ENCODE results near the gene PACRG. TPM values are rescaled to one million over a fixed set of nuclear protein-coding genes. Genes with fewer than 3 reads are reported as not detected.

PACRG gene
- total RNA-seq, 1 experiment from 2014 or later, result not detected

DNA sequence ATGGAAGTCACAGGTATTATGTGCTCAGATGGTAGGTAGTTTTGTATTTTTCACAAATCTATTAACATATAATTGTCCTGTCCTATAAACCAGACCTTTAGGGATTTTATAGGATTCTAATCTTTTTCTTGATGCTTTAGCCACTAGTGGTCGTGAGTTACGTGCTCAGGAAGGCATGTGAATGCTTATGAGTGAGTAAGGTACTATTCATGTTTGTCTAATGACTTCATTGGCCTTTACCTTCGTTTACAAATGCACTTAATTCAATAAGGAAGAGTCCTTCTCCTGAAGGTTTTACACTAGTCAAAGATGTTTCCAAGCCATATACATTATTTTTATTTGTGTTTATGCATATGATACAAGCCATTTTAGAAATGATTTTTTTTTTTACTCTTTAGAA, 23.0 kb downstream of the PACRG start:
- no peaks in the 10 kb centered on the region for H3K4me1 ChIP-seq
- Mint-ChIP-seq H3K36me3 (ENCODE audit: insufficient read depth, unreplicated experiment) (no peaks in the 10 kb centered on the region), H3K4me3 (ENCODE audit: unreplicated experiment) (no peak overlapping the region), H3K27me3 (ENCODE audit: insufficient read depth, unreplicated experiment) (no peaks in the 10 kb centered on the region), H3K9me3 (ENCODE audit: unreplicated experiment) (no peaks in the 10 kb centered on the region), H3K27ac (ENCODE audit: unreplicated experiment) (no peak overlapping the region), H3K4me1 (ENCODE audit: low read depth, unreplicated experiment) (no peaks in the 10 kb centered on the region)
- no peak overlapping the region for H3K4me3 ChIP-seq (ENCODE audit: low read depth, low read length)
- POLR2A ChIA-PET, result no interaction called here
- TF ChIP-seq, protein P1, sequence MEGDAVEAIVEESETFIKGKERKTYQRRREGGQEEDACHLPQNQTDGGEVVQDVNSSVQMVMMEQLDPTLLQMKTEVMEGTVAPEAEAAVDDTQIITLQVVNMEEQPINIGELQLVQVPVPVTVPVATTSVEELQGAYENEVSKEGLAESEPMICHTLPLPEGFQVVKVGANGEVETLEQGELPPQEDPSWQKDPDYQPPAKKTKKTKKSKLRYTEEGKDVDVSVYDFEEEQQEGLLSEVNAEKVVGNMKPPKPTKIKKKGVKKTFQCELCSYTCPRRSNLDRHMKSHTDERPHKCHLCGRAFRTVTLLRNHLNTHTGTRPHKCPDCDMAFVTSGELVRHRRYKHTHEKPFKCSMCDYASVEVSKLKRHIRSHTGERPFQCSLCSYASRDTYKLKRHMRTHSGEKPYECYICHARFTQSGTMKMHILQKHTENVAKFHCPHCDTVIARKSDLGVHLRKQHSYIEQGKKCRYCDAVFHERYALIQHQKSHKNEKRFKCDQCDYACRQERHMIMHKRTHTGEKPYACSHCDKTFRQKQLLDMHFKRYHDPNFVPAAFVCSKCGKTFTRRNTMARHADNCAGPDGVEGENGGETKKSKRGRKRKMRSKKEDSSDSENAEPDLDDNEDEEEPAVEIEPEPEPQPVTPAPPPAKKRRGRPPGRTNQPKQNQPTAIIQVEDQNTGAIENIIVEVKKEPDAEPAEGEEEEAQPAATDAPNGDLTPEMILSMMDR (IDR thresholded peaks at IDR 0.05; ENCODE audit: insufficient read depth in 1 of 2, low read depth in 1 of 2, low read length in 1 of 2, severe bottlenecking in 1 of 2, unreplicated experiment in 1 of 2), result no peak
- CTCF ChIA-PET, result no interaction called here
- intact Hi-C loops (cut with micrococcal nuclease; ENCODE audit: unreplicated experiment), result no loop called here
- no peaks in the 10 kb centered on the region for H3K9me3 ChIP-seq
- H3K36me3 ChIP-seq (ENCODE audit: control insufficient read depth, insufficient read depth, low read length), result no peaks in the 10 kb centered on the region
- H3K27me3 ChIP-seq (replicated peaks; ENCODE audit: control insufficient read depth, insufficient read depth, low read length), result no peaks in the 10 kb centered on the region
- DNase-seq, result no peak
- no TSS peak for BruUV-seq (replicated peaks)

DNA sequence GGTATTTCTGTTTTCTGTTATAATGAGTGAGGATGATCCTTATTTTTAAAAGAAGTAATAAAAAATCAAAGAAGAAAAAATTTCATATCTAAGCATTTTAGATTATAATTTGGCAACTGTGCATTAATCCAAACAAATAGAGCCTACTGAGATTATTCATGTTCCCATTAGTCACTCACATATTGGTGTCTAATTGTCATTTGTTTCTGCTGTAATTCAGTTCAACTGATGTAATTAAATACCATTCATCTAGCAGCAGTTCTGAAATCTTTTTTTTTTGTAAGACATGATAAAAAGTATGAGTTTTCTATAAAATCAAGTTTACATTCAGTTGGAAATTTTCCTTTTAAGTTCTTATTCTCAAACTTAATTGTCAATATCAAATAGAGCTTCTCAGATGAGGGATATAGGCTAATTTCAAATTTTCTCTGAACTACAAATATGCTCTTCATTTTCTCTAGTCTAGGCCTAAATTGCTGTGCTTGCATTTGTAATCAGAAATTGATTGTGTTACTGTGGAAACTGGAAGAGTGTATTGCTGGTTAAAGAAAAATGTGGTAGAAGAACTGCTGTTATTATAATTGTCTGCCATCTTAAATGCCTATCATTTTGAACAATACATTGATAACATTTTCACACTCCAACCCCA, 23.6 kb downstream of the PACRG start:
- ChIA-PET CTCF (no interaction called here), POLR2A (no interaction called here)
- no peaks in the 10 kb centered on the region for H3K36me3 Mint-ChIP-seq (ENCODE audit: insufficient read depth, unreplicated experiment)

DNA sequence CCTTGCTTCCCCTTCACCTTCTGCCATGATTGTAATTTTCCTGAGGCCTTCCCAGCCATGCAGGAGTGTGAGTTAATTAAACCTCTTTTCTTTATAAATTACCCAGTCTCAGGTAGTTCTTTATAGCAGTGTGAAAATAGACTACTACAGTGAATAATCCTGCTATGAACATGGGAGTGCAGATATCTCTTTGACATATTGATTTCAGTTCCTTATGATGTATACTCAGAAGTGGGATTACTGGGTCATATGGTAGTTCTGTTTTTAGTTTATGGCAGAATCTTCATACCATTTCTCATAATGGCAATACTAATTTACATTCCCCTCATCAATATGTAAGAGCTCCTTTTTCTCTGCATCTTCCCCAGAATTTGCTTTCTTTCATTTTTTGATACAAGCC, 26.0 kb downstream of the PACRG start:
- POLR2A ChIA-PET, result no interaction called here
- BruUV-seq (replicated peaks), result no TSS peak
- intact Hi-C loops (cut with micrococcal nuclease; ENCODE audit: unreplicated experiment), result no loop called here

More for the DNA sequence above, 23.6 kb downstream of the PACRG start:
- Mint-ChIP-seq H3K9me3 (ENCODE audit: unreplicated experiment) (no peaks in the 10 kb centered on the region), H3K4me1 (ENCODE audit: low read depth, unreplicated experiment) (no peaks in the 10 kb centered on the region), H3K27me3 (ENCODE audit: insufficient read depth, unreplicated experiment) (no peaks in the 10 kb centered on the region), H3K4me3 (ENCODE audit: unreplicated experiment) (no peak overlapping the region), H3K27ac (ENCODE audit: unreplicated experiment) (no peak overlapping the region)
- H3K9me3 ChIP-seq, result no peaks in the 10 kb centered on the region
- no peak overlapping the region for H3K4me3 ChIP-seq (ENCODE audit: low read depth, low read length)
- no peak for DNase-seq
- intact Hi-C loops (cut with micrococcal nuclease; ENCODE audit: unreplicated experiment), result no loop called here
- no peaks in the 10 kb centered on the region for H3K36me3 ChIP-seq (ENCODE audit: control insufficient read depth, insufficient read depth, low read length)
- BruUV-seq (replicated peaks), result no TSS peak
- H3K27me3 ChIP-seq (replicated peaks; ENCODE audit: control insufficient read depth, insufficient read depth, low read length), result no peaks in the 10 kb centered on the region
- no peaks in the 10 kb centered on the region for H3K4me1 ChIP-seq
- TF ChIP-seq, protein P1 (IDR thresholded peaks at IDR 0.05; ENCODE audit: insufficient read depth in 1 of 2, low read depth in 1 of 2, low read length in 1 of 2, severe bottlenecking in 1 of 2, unreplicated experiment in 1 of 2), result no peak

More for the DNA sequence above, 26.0 kb downstream of the PACRG start:
- Histone ChIP-seq H3K4me1 (no peaks in the 10 kb centered on the region), H3K27me3 (replicated peaks; ENCODE audit: control insufficient read depth, insufficient read depth, low read length) (no peaks in the 10 kb centered on the region), H3K4me3 (ENCODE audit: low read depth, low read length) (no peak overlapping the region), H3K9me3 (no peaks in the 10 kb centered on the region), H3K36me3 (ENCODE audit: control insufficient read depth, insufficient read depth, low read length) (no peaks in the 10 kb centered on the region)
- CTCF ChIA-PET, result no interaction called here
- no peaks in the 10 kb centered on the region for H3K27me3 Mint-ChIP-seq (ENCODE audit: insufficient read depth, unreplicated experiment)
- no peak for DNase-seq
- TF ChIP-seq, protein P1 (IDR thresholded peaks at IDR 0.05; ENCODE audit: insufficient read depth in 1 of 2, low read depth in 1 of 2, low read length in 1 of 2, severe bottlenecking in 1 of 2, unreplicated experiment in 1 of 2), result no peak
- H3K36me3 Mint-ChIP-seq (ENCODE audit: insufficient read depth, unreplicated experiment), result no peaks in the 10 kb centered on the region
- H3K4me3 Mint-ChIP-seq (ENCODE audit: unreplicated experiment), result no peak overlapping the region
- H3K9me3 Mint-ChIP-seq (ENCODE audit: unreplicated experiment), result no peaks in the 10 kb centered on the region
- H3K4me1 Mint-ChIP-seq (ENCODE audit: low read depth, unreplicated experiment), result no peaks in the 10 kb centered on the region
- H3K27ac Mint-ChIP-seq (ENCODE audit: unreplicated experiment), result no peak overlapping the region

Measured in Caco-2 (cell line).